HFF-Myc (cell line): ENCODE data around the gene UBE2S.

Source experiments
- DNase-seq: peaks from one replicate; pipeline ENCODE4 v3.0.0-alpha.2; 2011; ENCODE audit warnings: low read depth; ENCODE audit errors: extremely low read depth
- H3K4me3 ChIP-seq: replicated peaks from 2 replicates; pipeline ENCODE4 v1.5.1; 2011; ENCODE audit warnings: low read depth, mild to moderate bottlenecking, control low read depth, low read length
- CTCF ChIP-seq: IDR thresholded peaks from 2 replicates; pipeline ENCODE4 v1.5.1; 2012; ENCODE audit warnings: mild to moderate bottlenecking, low read depth, low read length, control low read depth; ENCODE audit errors: missing control alignments

UBE2S gene

GRCh38 chr19:55439052-55439451, 31.5 kb upstream of the UBE2S start:
- no peak for DNase-seq
- TF ChIP-seq CTCF = no peak

GRCh38 chr19:55437410-55437809, 29.8 kb upstream of the UBE2S start:
- DNase-seq = no peak
- no peak overlapping the region for H3K4me3 ChIP-seq
- TF ChIP-seq CTCF = no peak

More at GRCh38 chr19:55439052-55439451, 31.5 kb upstream of the UBE2S start:
- no peak overlapping the region for H3K4me3 ChIP-seq

GRCh38 chr19:55436847-55437246, 29.3 kb upstream of the UBE2S start:
- DNase-seq = no peak
- H3K4me3 ChIP-seq = no peak overlapping the region
- TF ChIP-seq CTCF = no peak

GRCh38 chr19:55435020-55435419, 27.4 kb upstream of the UBE2S start:
- no peak overlapping the region for H3K4me3 ChIP-seq
- no peak for TF ChIP-seq CTCF
- no peak for DNase-seq

GRCh38 chr19:55434356-55434919, 26.9 kb upstream of the UBE2S start:
- no peak for TF ChIP-seq CTCF
- DNase-seq = no peak
- H3K4me3 ChIP-seq = no peak overlapping the region

GRCh38 chr19:55433292-55433691, 25.7 kb upstream of the UBE2S start:
- no peak for TF ChIP-seq CTCF
- no peak overlapping the region for H3K4me3 ChIP-seq
- no peak for DNase-seq
